Measurements from ENCODE around the gene GRHL1. TPM values are rescaled to one million over a fixed set of nuclear protein-coding genes. Genes with fewer than 3 reads are reported as not detected.
A peak's percentile ranks its signal among the peaks of the same experiment; 100 is the strongest.

The GRHL1 gene
- total and polyA plus RNA-seq, 4 donors: 3.6 to 13.7 (median 6.1) TPM

- Histone ChIP-seq H3K9ac (ENCODE audit: low read depth in 1 of 2, low read length in 2 of 2) (no peak overlapping the region), H3K36me3 (ENCODE audit: control insufficient read depth in 4 of 4, insufficient read depth in 3 of 4, low read depth in 1 of 4, low read length in 3 of 4) (peaks cover 3 to 18% (median 8%) of the 10 kb centered on the region in 4 donors), H3K9me3 (ENCODE audit: control insufficient read depth in 4 of 4, low read length in 3 of 4) (no peaks in the 10 kb centered on the region), H3K27me3 (ENCODE audit: control insufficient read depth in 4 of 4, insufficient read depth in 4 of 4, low read length in 3 of 4) (no peaks in the 10 kb centered on the region), H3K4me1 (ENCODE audit: control insufficient read depth in 4 of 4, insufficient read depth in 4 of 4, low read length in 3 of 4) (peaks cover 0 to 8% (median under 1%) of the 10 kb centered on the region in 4 donors), H3K27ac (ENCODE audit: low read depth in 1 of 2, low read length in 2 of 2) (no peak overlapping the region), H3K4me3 (ENCODE audit: low read depth in 1 of 3, low read length in 3 of 3) (no peak overlapping the region)
- TF ChIP-seq ZBTB33 (IDR thresholded peaks at IDR 0.05) (no peak), CTCF (IDR thresholded peaks at IDR 0.05; ENCODE audit: low read depth, low read length, missing input control) (no peak), NR2F2 (IDR thresholded peaks at IDR 0.05) (no peak), HNF4G (IDR thresholded peaks at IDR 0.05) (no peak), ATF3 (IDR thresholded peaks at IDR 0.05) (no peak), GABPA (IDR thresholded peaks at IDR 0.05 in 1 of 2, conservative IDR thresholded peaks at IDR 0.05 in 1 of 2) (no peak), EGR1 (IDR thresholded peaks at IDR 0.05; ENCODE audit: low read depth in 2 of 2) (no peak), HNF4A (conservative IDR thresholded peaks at IDR 0.05) (no peak), SP1 (IDR thresholded peaks at IDR 0.05) (no peak), RAD21 (IDR thresholded peaks at IDR 0.05) (no peak), YY1 (IDR thresholded peaks at IDR 0.05) (no peak), RXRA (IDR thresholded peaks at IDR 0.05) (no peak), JUND (IDR thresholded peaks at IDR 0.05) (no peak), FOXA2 (IDR thresholded peaks at IDR 0.05) (no peak), MAX (IDR thresholded peaks at IDR 0.05) (no peak)
- 68% methylated on average over 15 of the region's 15 CpGs for WGBS
- DNase-seq (ENCODE audit: low spot score): no peak
Measured at GRCh38 chr2:9983401-9984216, 32.1 kb downstream of the GRHL1 start.

GRCh38 chr2:9984217-9984739 lies 32.8 kb downstream of the GRHL1 start:
- Histone ChIP-seq H3K27ac (ENCODE audit: low read depth in 1 of 2, low read length in 2 of 2) (peak overlapping the region; percentile 13 to 35), H3K27me3 (ENCODE audit: control insufficient read depth in 4 of 4, insufficient read depth in 4 of 4, low read length in 3 of 4) (no peaks in the 10 kb centered on the region), H3K36me3 (ENCODE audit: control insufficient read depth in 4 of 4, insufficient read depth in 3 of 4, low read depth in 1 of 4, low read length in 3 of 4) (peaks cover 5 to 18% (median 8%) of the 10 kb centered on the region in 4 donors), H3K9ac (ENCODE audit: low read depth in 1 of 2, low read length in 2 of 2) (no peak overlapping the region), H3K4me3 (ENCODE audit: low read depth in 1 of 3, low read length in 3 of 3) (no peak overlapping the region), H3K9me3 (ENCODE audit: control insufficient read depth in 4 of 4, low read length in 3 of 4) (no peaks in the 10 kb centered on the region), H3K4me1 (ENCODE audit: control insufficient read depth in 4 of 4, insufficient read depth in 4 of 4, low read length in 3 of 4) (peaks cover 0 to 8% (median under 1%) of the 10 kb centered on the region in 4 donors)
- 40% methylated on average over 7 of the region's 7 CpGs for WGBS
- no peak for DNase-seq (ENCODE audit: low spot score)
- TF ChIP-seq NR2F2 (IDR thresholded peaks at IDR 0.05) (no peak), GABPA (IDR thresholded peaks at IDR 0.05 in 1 of 2, conservative IDR thresholded peaks at IDR 0.05 in 1 of 2) (no peak), HNF4A (conservative IDR thresholded peaks at IDR 0.05) (peak in 1 of 2 donors; percentile 9), ATF3 (IDR thresholded peaks at IDR 0.05) (no peak), MAX (IDR thresholded peaks at IDR 0.05) (no peak), EGR1 (IDR thresholded peaks at IDR 0.05; ENCODE audit: low read depth in 2 of 2) (no peak), REST (IDR thresholded peaks at IDR 0.05) (no peak), FOXA2 (IDR thresholded peaks at IDR 0.05) (no peak), RAD21 (IDR thresholded peaks at IDR 0.05) (peak; percentile 92), CTCF (IDR thresholded peaks at IDR 0.05; ENCODE audit: low read depth, low read length, missing input control) (peak; percentile 76), JUND (IDR thresholded peaks at IDR 0.05) (no peak), HNF4G (IDR thresholded peaks at IDR 0.05) (no peak)

Measured in liver (tissue), 9 donors.